ENCODE measurements around the gene RMND1.

The RMND1 gene

GRCh38 chr6:151376440-151376839 is 75.5 kb downstream of the RMND1 start:
- no peak for TF ChIP-seq EZH2phosphoT487 (IDR thresholded peaks at IDR 0.05; ENCODE audit: borderline replicate concordance)
- TF ChIP-seq CTCF (conservative IDR thresholded peaks at IDR 0.05; ENCODE audit: low read length) = no peak
- no peak overlapping the region for H2AFZ ChIP-seq (ENCODE audit: low read length)
- H3K36me3 ChIP-seq (ENCODE audit: insufficient read depth, low read length) = peaks cover 4% of the 10 kb centered on the region; the same call in 1 of the 2 replicates
- no peak overlapping the region for H3K4me2 ChIP-seq (ENCODE audit: low read depth, low read length, poor library complexity, severe bottlenecking)
- H3K4me1 ChIP-seq (ENCODE audit: insufficient read depth, low read length, poor library complexity, severe bottlenecking) = peaks cover 52% of the 10 kb centered on the region
- H3K27me3 ChIP-seq (ENCODE audit: insufficient read depth, low read length, poor library complexity, severe bottlenecking) = no peaks in the 10 kb centered on the region
- no peak overlapping the region for H3K9ac ChIP-seq (ENCODE audit: low read depth, low read length, poor library complexity, severe bottlenecking)
- peaks cover 34% of the 10 kb centered on the region for H3K79me2 ChIP-seq (ENCODE audit: insufficient read depth, low read length)
- H3K4me3 ChIP-seq (ENCODE audit: low read length, poor library complexity, severe bottlenecking) = no peak overlapping the region
- H3K9me2 ChIP-seq (replicated peaks; ENCODE audit: low read depth, low read length) = no peaks in the 10 kb centered on the region
- H4K20me1 ChIP-seq (ENCODE audit: insufficient read depth, low read length, poor library complexity, severe bottlenecking) = peaks cover 64% of the 10 kb centered on the region
- peaks cover 10% of the 10 kb centered on the region; the same call in 1 of the 2 replicates for H3F3A ChIP-seq (ENCODE audit: low read depth)
- no peaks in the 10 kb centered on the region for H3K9me3 ChIP-seq (ENCODE audit: insufficient read depth, low read depth, low read length)

DNA sequence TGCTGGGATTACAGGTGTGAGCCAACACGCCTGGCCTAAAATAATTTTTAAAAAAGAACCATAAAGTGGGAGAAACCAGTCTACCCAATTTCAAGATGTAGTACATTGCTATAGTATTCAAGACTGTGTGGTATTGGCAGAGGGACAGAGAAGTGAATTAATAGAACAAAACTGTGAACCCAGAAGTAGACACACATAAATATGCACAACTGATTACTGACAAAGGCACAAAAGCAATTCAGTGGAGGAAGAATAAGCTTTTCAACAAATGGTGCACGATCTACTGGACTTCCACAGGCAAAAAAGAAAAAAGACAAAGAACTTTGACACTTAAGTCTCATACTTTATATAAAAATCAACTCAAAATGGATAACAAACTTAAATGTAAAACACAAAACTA is 76.1 kb downstream of the RMND1 start:
- Histone ChIP-seq H3K4me1 (ENCODE audit: insufficient read depth, low read length, poor library complexity, severe bottlenecking) (peaks cover 53% of the 10 kb centered on the region), H3K9me3 (ENCODE audit: insufficient read depth, low read depth, low read length) (no peaks in the 10 kb centered on the region), H3K4me2 (ENCODE audit: low read depth, low read length, poor library complexity, severe bottlenecking) (no peak overlapping the region), H3K9ac (ENCODE audit: low read depth, low read length, poor library complexity, severe bottlenecking) (no peak overlapping the region), H3K4me3 (ENCODE audit: low read length, poor library complexity, severe bottlenecking) (no peak overlapping the region), H3K36me3 (ENCODE audit: insufficient read depth, low read length) (peaks cover 10% of the 10 kb centered on the region; the same call in 1 of the 2 replicates), H4K20me1 (ENCODE audit: insufficient read depth, low read length, poor library complexity, severe bottlenecking) (peaks cover 68% of the 10 kb centered on the region), H2AFZ (ENCODE audit: low read length) (no peak overlapping the region), H3K27me3 (ENCODE audit: insufficient read depth, low read length, poor library complexity, severe bottlenecking) (no peaks in the 10 kb centered on the region), H3F3A (ENCODE audit: low read depth) (peaks cover 10% of the 10 kb centered on the region; the same call in 1 of the 2 replicates), H3K79me2 (ENCODE audit: insufficient read depth, low read length) (peaks cover 31% of the 10 kb centered on the region), H3K9me2 (replicated peaks; ENCODE audit: low read depth, low read length) (no peaks in the 10 kb centered on the region)
- TF ChIP-seq CTCF (conservative IDR thresholded peaks at IDR 0.05; ENCODE audit: low read length) = no peak
- TF ChIP-seq EZH2phosphoT487 (IDR thresholded peaks at IDR 0.05; ENCODE audit: borderline replicate concordance) = no peak

DNA sequence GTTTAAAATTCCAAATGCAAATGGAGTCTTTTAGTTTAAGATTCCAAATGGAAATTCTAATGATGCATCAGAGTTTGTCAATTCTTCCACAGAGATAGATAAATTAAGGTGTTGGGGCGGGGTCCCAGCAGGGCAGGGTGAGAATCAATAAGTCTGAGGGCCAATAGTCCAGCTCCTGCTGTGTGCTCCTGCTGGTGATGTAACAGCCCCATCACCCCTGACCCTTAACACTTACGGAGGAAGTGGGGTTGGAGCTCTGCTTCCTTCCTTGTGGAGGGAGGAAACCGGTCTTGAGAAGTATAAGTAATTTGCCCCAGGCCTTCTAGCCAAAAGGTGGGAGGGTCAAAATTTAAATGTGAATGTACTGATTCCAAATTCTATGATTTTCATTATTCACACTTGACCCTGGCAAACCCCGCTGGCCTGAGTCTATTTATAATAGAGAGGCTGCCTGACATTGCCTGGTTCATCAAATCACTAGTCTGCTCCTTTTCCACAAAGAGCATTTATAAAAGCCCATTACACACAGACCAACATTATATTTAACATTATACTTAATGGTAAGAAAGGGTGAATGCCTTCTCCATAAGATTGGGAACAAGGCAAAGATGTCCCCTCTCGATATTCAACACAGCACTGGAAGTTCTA is 77.8 kb downstream of the RMND1 start:
- H3K9me2 ChIP-seq (replicated peaks; ENCODE audit: low read depth, low read length) = no peaks in the 10 kb centered on the region
- peaks cover 19% of the 10 kb centered on the region for H3K79me2 ChIP-seq (ENCODE audit: insufficient read depth, low read length)
- H3K36me3 ChIP-seq (ENCODE audit: insufficient read depth, low read length) = peaks cover 20% of the 10 kb centered on the region; the same call in 1 of the 2 replicates
- H3F3A ChIP-seq (ENCODE audit: low read depth) = peaks cover 10% of the 10 kb centered on the region; the same call in 1 of the 2 replicates
- H3K4me3 ChIP-seq (ENCODE audit: low read length, poor library complexity, severe bottlenecking) = no peak overlapping the region
- H3K4me2 ChIP-seq (ENCODE audit: low read depth, low read length, poor library complexity, severe bottlenecking) = no peak overlapping the region
- peaks cover 63% of the 10 kb centered on the region for H4K20me1 ChIP-seq (ENCODE audit: insufficient read depth, low read length, poor library complexity, severe bottlenecking)
- no peak overlapping the region for H3K9ac ChIP-seq (ENCODE audit: low read depth, low read length, poor library complexity, severe bottlenecking)
- H3K4me1 ChIP-seq (ENCODE audit: insufficient read depth, low read length, poor library complexity, severe bottlenecking) = peaks cover 42% of the 10 kb centered on the region
- H3K9me3 ChIP-seq (ENCODE audit: insufficient read depth, low read depth, low read length) = no peaks in the 10 kb centered on the region
- H2AFZ ChIP-seq (ENCODE audit: low read length) = no peak overlapping the region
- no peak for TF ChIP-seq CTCF (conservative IDR thresholded peaks at IDR 0.05; ENCODE audit: low read length)
- TF ChIP-seq EZH2phosphoT487 (IDR thresholded peaks at IDR 0.05; ENCODE audit: borderline replicate concordance) = no peak
- H3K27me3 ChIP-seq (ENCODE audit: insufficient read depth, low read length, poor library complexity, severe bottlenecking) = no peaks in the 10 kb centered on the region

All from Loucy (cell line).